Neural crest cell (in vitro differentiated cells): ENCODE data around the gene PADI3. TPM values are rescaled to one million over a fixed set of nuclear protein-coding genes. Genes with fewer than 3 reads are reported as not detected.

Source experiments
- DNase-seq: peaks from one replicate; pipeline ENCODE4 v3.0.0; 2021; ENCODE audit warnings: low read depth, mixed read lengths, low spot score
- H3K27ac Mint-ChIP-seq: one replicate; pipeline ENCODE4 v1.8.0; 2021; ENCODE audit warnings: mild to moderate bottlenecking, mixed read lengths; ENCODE audit not compliant: unreplicated experiment
- H3K27me3 Mint-ChIP-seq: 2 replicates; pipeline ENCODE4 v1.8.0; 2021; ENCODE audit warnings: low read depth, mild to moderate bottlenecking, mixed read lengths
- H3K36me3 Mint-ChIP-seq: 2 replicates; pipeline ENCODE4 v1.8.0; 2021; ENCODE audit warnings: low read depth, mild to moderate bottlenecking, mixed read lengths
- H3K4me1 Mint-ChIP-seq: 2 replicates; pipeline ENCODE4 v1.8.0; 2021; ENCODE audit warnings: mixed read lengths
- H3K4me3 Mint-ChIP-seq: one replicate; pipeline ENCODE4 v1.8.0; 2021; ENCODE audit warnings: mild to moderate bottlenecking, mixed read lengths
- H3K9me3 Mint-ChIP-seq: 2 replicates; pipeline ENCODE4 v1.8.0; 2021; ENCODE audit warnings: mixed read lengths
- CTCF ChIP-seq: fragments of 200-600 bp; sonication (generic); conservative IDR thresholded peaks from 2 replicates; pipeline ENCODE4 v1.5.0; 2021; ENCODE audit warnings: antibody characterized with exemption, mild to moderate bottlenecking
- total RNA-seq: library from RNA; stranded (reverse); gene quantifications from 2 replicates; pipeline ENCODE4 v1.2.1, GENCODE V29; 2021

PADI3 gene
- total RNA-seq, 1 donor from 2014 or later: not detected

DNA sequence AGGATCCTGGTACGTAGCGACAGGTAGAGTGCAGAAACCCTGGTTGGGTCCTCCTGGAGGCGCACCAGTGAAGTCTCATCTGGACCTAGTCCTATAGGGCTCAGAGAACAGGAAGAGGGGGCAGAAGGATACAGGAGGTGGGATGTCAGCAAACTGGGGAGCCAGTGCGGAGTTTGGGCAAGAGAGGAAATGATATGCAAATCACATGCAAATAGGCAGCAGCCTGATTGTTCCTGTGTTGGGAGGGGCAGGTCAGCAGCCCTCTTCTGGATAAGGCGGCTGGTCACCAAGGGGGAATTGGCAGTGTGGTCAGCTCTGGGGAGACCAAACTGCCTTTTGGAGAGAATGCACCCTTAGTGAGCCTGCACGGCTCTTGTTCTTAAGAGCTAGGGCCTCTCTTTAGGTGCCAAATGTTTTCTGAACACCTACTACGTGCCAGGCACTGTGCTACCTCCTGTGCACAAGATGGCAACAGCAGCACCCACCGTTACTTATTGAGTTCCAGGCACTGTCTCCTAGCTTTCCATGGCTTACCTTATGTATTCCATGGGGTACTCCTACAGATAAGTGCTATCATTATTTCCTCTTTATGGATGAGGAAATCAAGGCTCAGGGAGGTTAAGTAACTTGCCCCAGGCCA lies 18.1 kb upstream of the PADI3 start:
- H3K27me3 Mint-ChIP-seq: no peaks in the 10 kb centered on the region
- no peak for DNase-seq
- H3K36me3 Mint-ChIP-seq: no peaks in the 10 kb centered on the region
- no peaks in the 10 kb centered on the region for H3K4me1 Mint-ChIP-seq
- no peaks in the 10 kb centered on the region for H3K9me3 Mint-ChIP-seq
- no peak overlapping the region for H3K4me3 Mint-ChIP-seq
- no peak overlapping the region for H3K27ac Mint-ChIP-seq
- TF ChIP-seq CTCF: no peak

DNA sequence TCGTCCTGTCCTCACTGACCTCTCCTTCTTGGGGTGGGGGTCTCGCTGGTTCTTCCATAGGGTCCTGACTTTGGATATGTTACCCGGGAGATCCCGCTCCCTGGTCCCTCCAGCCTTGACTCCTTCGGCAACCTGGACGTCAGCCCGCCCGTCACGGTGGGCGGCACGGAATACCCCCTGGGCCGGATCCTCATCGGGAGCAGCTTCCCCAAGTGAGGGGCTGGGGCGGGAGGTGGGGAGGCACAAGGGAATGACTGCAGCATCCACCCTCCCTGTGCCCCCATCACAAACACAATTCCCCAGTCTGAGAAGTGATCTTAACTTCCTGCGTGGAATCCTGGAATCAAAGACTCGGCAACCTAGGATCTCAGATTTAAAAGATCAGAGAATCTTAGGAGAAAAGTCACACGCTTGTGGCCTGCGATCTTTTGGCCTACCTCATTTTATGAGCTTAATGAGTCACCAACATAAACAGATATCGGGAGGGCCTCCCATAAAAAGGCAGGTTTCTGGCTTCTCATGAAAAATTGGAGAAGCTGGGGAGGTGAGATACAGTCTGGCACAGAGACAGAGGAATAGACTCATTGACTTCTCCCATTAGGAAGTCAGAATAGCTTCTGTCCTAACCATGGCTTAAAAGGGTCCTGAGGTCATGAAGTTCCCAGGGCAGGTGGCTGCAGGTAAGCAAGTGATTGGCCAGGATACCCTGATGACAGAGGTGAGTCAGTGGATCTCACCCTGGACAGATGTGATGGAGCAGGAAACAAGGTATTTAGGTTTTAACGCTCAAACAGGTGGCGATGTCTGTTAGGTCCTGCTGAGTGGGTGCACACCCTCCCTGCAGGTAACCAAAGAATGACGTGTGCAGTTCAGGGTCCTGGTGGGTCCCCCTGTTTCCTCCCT lies 15.9 kb upstream of the PADI3 start:
- no peak for DNase-seq
- H3K4me3 Mint-ChIP-seq: no peak overlapping the region
- no peak overlapping the region for H3K27ac Mint-ChIP-seq
- no peaks in the 10 kb centered on the region for H3K36me3 Mint-ChIP-seq
- H3K4me1 Mint-ChIP-seq: no peaks in the 10 kb centered on the region
- peaks cover 3% of the 10 kb centered on the region for H3K27me3 Mint-ChIP-seq
- TF ChIP-seq CTCF: no peak
- no peaks in the 10 kb centered on the region for H3K9me3 Mint-ChIP-seq

DNA sequence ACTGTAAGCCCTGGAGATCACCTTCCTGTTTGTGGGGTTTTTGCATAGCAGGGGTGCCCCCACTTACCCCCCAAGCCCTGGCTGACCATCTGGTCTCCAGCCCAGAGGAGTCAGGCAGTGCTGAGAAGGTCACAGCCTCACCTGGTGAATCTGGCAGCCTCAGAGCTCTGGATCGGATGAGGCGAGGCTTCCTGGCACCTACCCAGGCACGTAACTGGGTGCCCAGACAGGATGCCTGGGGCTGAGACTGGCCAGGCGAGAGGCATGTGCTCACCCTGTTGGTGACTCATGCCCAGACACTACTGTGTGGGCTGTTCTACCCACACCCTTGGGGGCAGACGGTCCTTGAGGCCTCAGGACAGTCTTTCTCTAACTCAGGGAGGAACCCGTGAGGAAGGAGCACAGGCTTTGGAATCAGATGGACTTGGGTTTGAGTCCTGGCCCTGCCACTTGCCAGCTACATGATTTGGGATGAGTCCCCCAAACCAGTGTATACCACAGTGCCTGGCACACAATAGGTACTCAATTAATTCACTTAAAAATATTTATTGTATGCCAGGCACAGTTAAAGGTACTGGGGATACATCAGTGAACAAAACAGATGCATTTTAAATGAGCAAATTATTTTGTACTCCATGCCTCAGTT lies 15.1 kb upstream of the PADI3 start:
- Mint-ChIP-seq H3K27me3 (peaks cover 3% of the 10 kb centered on the region), H3K4me3 (no peak overlapping the region), H3K4me1 (no peaks in the 10 kb centered on the region), H3K9me3 (no peaks in the 10 kb centered on the region), H3K36me3 (no peaks in the 10 kb centered on the region), H3K27ac (no peak overlapping the region)
- no peak for DNase-seq
- no peak for TF ChIP-seq CTCF

- Mint-ChIP-seq H3K9me3 (no peaks in the 10 kb centered on the region), H3K4me3 (no peak overlapping the region), H3K4me1 (peaks cover under 1% of the 10 kb centered on the region), H3K36me3 (no peaks in the 10 kb centered on the region), H3K27ac (peak overlapping the region; percentile 19), H3K27me3 (peaks cover 3% of the 10 kb centered on the region)
- no peak for TF ChIP-seq CTCF
- DNase-seq: no peak
These were observed 14.5 kb upstream of the PADI3 start for GRCh38 chr1:17234405-17234804.

GRCh38 chr1:17235135-17235885 lies 13.6 kb upstream of the PADI3 start:
- Mint-ChIP-seq H3K36me3 (no peaks in the 10 kb centered on the region), H3K4me3 (no peak overlapping the region), H3K27me3 (peaks cover 3% of the 10 kb centered on the region), H3K27ac (peak overlapping the region; percentile 35), H3K9me3 (no peaks in the 10 kb centered on the region), H3K4me1 (peaks cover 6% of the 10 kb centered on the region)
- no peak for TF ChIP-seq CTCF
- DNase-seq: no peak
